GM10266 (cell line): ENCODE data around the gene ZSCAN4.

ENCODE experiments used
- DNase-seq: peaks from one replicate; pipeline ENCODE4 v3.0.0; 2012; ENCODE audit errors: extremely low spot score
- CTCF ChIP-seq: IDR thresholded peaks from 2 replicates; pipeline ENCODE4 v1.5.1; 2012; ENCODE audit warnings: mild to moderate bottlenecking, low read depth; ENCODE audit not compliant: control insufficient read depth, insufficient read depth; ENCODE audit errors: missing control alignments

Gene ZSCAN4

GRCh38 chr19:57641715-57642234 is 27.0 kb upstream of the ZSCAN4 start:
- no peak for TF ChIP-seq CTCF
- no peak for DNase-seq

GRCh38 chr19:57642396-57643046 is 26.2 kb upstream of the ZSCAN4 start:
- DNase-seq: no peak
- no peak for TF ChIP-seq CTCF

- DNase-seq: no peak
- TF ChIP-seq CTCF: no peak
Measured at GRCh38 chr19:57643734-57644133, 25.0 kb upstream of the ZSCAN4 start.

- no peak for TF ChIP-seq CTCF
- no peak for DNase-seq
Measured at GRCh38 chr19:57648331-57649003, 20.3 kb upstream of the ZSCAN4 start.

GRCh38 chr19:57651654-57651996 is 17.1 kb upstream of the ZSCAN4 start:
- no peak for TF ChIP-seq CTCF
- no peak for DNase-seq

GRCh38 chr19:57653689-57654088 is 15.0 kb upstream of the ZSCAN4 start:
- TF ChIP-seq CTCF: no peak
- no peak for DNase-seq

- TF ChIP-seq CTCF: no peak
- DNase-seq: no peak
Measured at GRCh38 chr19:57655443-57655842, 13.3 kb upstream of the ZSCAN4 start.
